IPS-18c (cell line): ENCODE results near the gene STX1A.
"Not testable (repeated sequence)": the region's sequence is repeated elsewhere in the genome, so short reads cannot be mapped to it uniquely, and the experiment has no call there.

Experiments
- H3K4me3 ChIP-seq: 2 replicates; pipeline ENCODE4 v1.7.0; 2013; ENCODE audit warnings: low read depth, mild to moderate bottlenecking, low read length, moderate library complexity; ENCODE audit not compliant: insufficient read depth
- H3K9me3 ChIP-seq: one replicate; pipeline ENCODE4 v1.6.1; 2013; ENCODE audit warnings: mild to moderate bottlenecking, low read length, moderate library complexity; ENCODE audit not compliant: control insufficient read depth, insufficient read depth

STX1A gene

DNA sequence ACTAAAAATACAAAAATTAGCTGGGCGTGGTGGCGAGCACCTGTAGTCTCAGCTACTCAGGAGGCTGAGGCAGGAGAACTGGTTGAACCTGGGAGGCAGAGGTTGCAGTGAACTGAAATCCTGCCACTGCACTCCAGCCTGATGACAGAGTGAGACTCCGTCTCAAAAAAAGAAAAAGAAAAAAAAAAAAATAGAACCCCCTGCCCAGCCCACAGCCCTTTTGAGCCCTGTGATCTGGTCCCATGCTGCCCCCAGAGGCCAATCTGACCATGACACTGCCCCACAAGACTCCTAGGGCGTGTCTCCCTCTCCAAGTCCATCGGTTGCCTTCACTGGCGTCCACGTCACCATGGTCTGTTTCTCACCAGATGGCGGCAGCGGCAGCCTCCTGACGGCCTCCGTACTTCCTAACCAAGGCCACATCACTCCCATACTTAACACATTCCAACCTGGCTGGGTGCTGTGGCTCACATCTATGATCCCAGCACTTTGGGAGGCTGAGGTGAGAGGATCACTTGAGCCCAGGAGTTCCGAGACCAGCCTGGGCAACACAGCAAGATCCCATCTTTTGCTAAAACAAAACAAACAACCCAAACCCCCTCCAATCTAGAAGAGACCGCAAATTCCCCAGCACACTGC lies 18.0 kb downstream of the STX1A start:
- no peaks in the 10 kb centered on the region for H3K9me3 ChIP-seq
- no peak overlapping the region for H3K4me3 ChIP-seq

GRCh38 chr7:73700581-73701134 lies 18.8 kb downstream of the STX1A start:
- Histone ChIP-seq H3K4me3 (no peak overlapping the region), H3K9me3 (no peaks in the 10 kb centered on the region)

DNA sequence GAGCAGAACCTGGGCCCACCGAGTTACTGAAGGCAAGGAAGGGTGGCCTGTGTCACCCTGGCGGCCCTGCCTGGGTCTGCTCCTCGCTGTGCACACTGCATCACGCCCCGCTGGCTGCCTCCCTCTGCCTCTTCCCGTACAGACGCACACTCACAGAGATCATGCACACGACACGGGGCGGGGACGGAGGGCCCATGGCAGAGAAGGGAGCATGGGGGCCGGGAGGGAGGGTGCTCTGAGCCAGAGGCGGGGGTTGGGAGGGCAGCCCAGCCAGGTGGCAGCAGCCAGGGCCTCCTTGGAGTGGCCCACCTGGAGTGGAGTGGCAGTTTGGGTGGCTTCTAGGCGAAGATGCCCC lies 19.4 kb downstream of the STX1A start:
- H3K9me3 ChIP-seq = no peaks in the 10 kb centered on the region

GRCh38 chr7:73699370-73700068 lies 19.9 kb downstream of the STX1A start:
- Histone ChIP-seq H3K9me3 (no peaks in the 10 kb centered on the region), H3K4me3 (no peak overlapping the region)

More for the DNA sequence above, 19.4 kb downstream of the STX1A start:
- no peak overlapping the region for H3K4me3 ChIP-seq

DNA sequence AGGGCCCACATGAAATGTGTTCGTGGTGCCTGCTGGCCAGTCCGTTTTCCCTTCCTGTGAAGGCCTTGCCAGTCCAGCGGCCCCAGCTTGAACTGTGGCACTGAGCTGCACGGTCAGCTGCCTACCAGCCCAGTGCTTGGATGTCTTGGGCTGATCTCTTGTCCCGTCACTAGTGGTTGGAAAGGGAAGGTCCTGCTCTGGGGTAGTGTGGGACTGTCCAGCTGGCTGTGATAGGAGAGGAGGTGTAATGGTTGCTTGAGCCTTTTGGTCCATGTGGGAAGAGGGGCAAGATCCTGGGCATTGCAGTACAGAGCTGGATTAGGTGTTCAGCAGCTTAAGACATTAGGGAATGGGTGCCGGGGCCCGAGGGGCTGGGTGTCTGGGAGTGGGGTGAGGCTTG lies 21.1 kb downstream of the STX1A start:
- Histone ChIP-seq H3K9me3 (no peaks in the 10 kb centered on the region), H3K4me3 (no peak overlapping the region)

- Histone ChIP-seq H3K4me3 (no peak overlapping the region), H3K9me3 (no peaks in the 10 kb centered on the region)
These were observed 23.1 kb downstream of the STX1A start for GRCh38 chr7:73696372-73696771.

- H3K9me3 ChIP-seq = no peaks in the 10 kb centered on the region
- no peak overlapping the region for H3K4me3 ChIP-seq
These were observed 28.8 kb downstream of the STX1A start for GRCh38 chr7:73690646-73691045.

- no peaks in the 10 kb centered on the region for H3K9me3 ChIP-seq
- H3K4me3 ChIP-seq = no peak overlapping the region
These were observed 31.2 kb downstream of the STX1A start for GRCh38 chr7:73688288-73688687.

DNA sequence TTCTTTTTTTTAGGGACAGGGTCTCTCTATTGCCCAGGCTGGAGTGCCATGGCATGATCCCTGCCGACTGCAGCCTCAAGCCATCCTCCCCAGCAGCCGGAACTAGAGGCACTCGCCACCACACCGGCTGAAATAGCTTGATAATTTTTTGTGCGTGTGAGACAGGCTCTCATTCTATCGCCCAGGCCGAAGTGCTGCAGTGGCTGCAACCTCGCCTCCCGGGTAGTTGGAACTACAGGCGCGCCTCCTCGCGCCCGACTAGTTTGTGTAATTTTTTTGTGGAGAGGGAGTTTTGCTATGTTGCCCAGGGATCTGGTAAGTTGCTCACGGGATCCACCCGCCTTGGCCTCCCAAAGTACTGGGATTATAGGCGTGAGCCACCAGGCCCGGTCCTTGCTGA lies 34.2 kb downstream of the STX1A start:
- no peaks in the 10 kb centered on the region for H3K9me3 ChIP-seq
- H3K4me3 ChIP-seq = no peak overlapping the region

GRCh38 chr7:73683788-73684693 lies 35.4 kb downstream of the STX1A start:
- peak overlapping the region; percentile 95 for H3K4me3 ChIP-seq
- no peaks in the 10 kb centered on the region for H3K9me3 ChIP-seq

DNA sequence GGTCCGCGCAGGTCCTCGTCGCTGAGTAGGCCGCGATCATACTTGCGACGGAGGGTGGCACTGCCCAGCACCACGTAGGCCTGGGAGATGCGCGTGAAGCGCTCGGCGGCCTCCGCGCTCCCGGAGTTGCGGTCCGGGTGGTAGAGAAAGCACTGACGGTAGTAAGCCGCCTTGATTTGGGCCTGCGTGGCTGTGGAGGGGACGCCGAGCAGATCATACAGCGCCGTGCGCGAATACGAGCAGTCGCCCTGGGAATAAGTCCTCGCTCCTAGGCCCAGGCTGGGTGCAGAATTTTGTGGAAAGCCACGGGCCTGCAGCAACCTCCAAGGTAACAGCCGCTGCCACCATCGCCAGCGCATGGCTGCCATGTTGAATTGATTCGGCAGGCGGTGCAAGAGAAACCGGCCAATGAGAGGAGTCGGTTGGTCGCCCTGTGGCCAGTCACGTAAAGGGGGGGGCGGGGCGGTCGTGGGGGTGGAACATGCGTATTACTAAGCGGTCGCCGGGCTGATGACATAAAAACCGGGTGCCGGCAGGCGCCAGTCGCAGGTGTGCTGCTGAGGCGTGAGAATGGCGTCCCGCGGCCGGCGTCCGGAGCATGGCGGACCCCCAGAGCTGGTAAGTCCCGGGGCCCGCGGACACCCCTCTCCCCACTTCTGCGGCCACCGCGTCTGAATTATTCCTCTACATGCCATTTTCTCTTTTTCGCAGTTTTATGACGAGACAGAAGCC lies 36.2 kb downstream of the STX1A start, which contains the start of the genes BUD23 and DNAJC30:
TSS of gene BUD23 (plus strand) at position 542 of the 732 bp plus-strand sequence. CDS start at position 571, 29 bp downstream.
TSS of gene DNAJC30 (minus strand) at position 398 of the 732 bp plus-strand sequence. CDS start at position 368, 30 bp downstream.
- H3K9me3 ChIP-seq = no peaks in the 10 kb centered on the region
- H3K4me3 ChIP-seq = peak within 1 kb of the TSS; percentile 95

DNA sequence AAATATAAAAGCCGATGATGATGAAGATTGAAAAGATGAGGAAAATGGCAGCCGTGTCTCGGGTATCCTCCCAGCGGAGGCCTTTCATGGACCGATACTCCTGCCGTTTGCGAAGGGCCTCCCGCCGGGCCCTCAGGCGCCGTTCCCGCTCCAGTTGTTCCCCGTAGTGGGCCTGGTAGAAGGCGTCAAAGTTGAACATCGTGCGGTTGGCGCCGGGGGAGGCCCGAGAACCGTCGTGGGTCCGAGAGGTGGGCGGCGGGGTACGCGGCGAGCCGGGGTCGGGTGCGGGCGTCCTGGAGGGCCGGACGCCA lies 36.8 kb downstream of the STX1A start:
- H3K4me3 ChIP-seq = peak overlapping the region; percentile 95
- H3K9me3 ChIP-seq = no peaks in the 10 kb centered on the region

- Histone ChIP-seq H3K4me3 (no peak overlapping the region), H3K9me3 (no peaks in the 10 kb centered on the region)
These were observed 38.4 kb downstream of the STX1A start for GRCh38 chr7:73681031-73681430.

GRCh38 chr7:73680501-73680900 lies 39.0 kb downstream of the STX1A start:
- no peaks in the 10 kb centered on the region for H3K9me3 ChIP-seq
- no peak overlapping the region for H3K4me3 ChIP-seq

DNA sequence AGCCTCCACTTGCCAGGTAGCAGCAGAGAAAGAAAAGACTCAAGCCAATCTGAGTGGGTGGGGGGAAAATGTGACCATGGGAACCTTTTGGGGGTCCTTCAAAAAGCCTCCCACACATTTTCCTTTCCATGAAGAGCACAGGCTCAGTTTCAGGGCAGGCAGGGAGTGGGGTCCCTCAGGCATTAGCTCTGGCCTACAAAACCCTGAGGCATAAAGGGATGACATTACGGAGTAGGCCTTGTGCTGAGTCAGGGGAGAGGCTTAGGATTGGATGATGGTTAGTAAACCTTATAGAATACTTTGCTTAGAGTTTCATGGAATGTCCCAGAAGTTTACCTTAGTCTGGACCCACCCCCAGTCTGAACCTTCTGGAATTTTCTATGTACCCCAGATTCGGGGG lies 39.8 kb downstream of the STX1A start:
- Histone ChIP-seq H3K9me3 (no peaks in the 10 kb centered on the region), H3K4me3 (no peak overlapping the region)

DNA sequence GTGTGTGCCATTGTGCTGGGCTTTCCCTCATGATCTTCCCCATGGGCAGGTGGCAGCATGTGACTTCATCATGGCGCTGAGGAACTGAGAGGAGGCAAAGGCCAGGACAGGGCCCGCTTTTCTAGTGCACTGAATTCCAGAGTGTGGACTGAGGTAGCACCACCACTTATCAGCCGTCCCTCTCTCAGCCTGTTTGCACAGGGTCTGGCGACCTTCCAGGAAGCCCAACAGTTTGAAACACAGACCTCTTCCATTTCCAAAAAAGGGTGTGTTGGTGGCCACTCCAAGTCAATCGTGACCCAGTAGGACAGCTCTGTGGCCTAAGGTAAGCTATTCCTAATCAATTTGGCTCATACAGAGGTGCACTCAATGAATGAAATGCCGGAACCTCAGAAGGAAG lies 40.6 kb downstream of the STX1A start:
- Histone ChIP-seq H3K9me3 (no peaks in the 10 kb centered on the region), H3K4me3 (no peak overlapping the region)

- not testable (repeated sequence) for H3K9me3 ChIP-seq, H3K4me3 ChIP-seq
These were observed 43.4 kb downstream of the STX1A start for GRCh38 chr7:73676062-73676461.
